DMS153 treated with DMSO at 0.1 percent for 48 hours (cell line): ENCODE results near the gene RGMB.

Source experiments
- DNase-seq: peaks from one replicate; lab custom pipeline; 2025; ENCODE audit not compliant: unreplicated experiment; lab: John Stamatoyannopoulos, UW

RGMB gene

GRCh38 chr5:98816582-98817222 is 43.2 kb downstream of the RGMB start:
- no peak for DNase-seq

DNA sequence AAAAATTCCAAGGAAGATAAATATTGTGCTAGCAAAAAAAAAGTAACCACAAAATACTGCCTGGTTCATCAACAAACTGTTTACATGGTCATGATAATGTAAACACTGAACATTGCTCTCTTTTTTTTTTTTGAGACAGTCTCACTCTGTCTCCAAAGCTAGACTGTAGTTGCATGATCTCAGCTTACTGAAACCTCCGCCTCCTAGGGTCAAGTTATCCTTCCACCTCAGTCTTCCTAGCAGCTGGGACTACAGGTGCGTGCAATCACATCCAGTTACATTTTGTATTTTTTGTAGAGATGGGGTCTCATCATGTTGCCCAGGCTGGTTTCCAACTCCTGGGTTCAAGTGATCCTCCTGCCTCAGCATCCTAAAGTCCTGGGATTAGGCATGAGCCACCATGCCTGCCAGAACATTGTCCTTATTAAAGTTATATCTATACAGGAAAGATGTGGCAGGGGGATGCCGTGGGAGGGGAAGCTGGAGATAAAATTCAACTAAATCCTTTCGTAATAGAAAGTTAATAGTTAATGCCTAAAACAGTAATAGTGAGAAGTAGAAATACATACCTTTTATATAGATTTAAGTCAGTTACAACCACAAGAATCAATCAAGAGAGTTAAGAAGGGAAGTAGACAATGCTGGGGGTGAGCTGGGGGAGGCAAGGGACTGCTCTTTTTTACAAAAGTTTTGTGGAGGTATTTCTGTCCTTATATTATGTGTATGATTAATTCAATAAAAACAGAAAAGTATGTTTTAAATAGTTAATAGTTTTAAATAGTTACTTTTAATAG is 52.3 kb downstream of the RGMB start:
- DNase-seq, result no peak

DNA sequence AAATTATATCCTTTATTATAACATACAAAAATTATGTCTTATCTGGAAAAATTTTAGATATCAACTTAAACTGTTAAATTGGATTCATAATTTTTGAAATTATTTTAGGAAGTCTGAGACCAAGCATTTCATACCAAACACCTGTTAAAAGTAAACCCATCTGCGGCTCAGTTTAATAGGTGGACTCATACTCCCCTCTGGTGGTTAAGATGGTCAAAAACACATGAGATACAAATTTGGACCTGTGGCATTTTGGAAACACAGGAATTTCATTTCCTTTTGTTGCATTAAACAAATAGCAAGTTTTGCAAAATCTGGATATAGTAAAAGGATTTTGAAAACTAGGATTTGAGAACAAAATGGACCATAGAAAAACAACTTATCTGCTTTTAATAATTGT is 53.7 kb downstream of the RGMB start:
- DNase-seq, result no peak

GRCh38 chr5:98827588-98828284 is 54.3 kb downstream of the RGMB start:
- DNase-seq, result no peak

DNA sequence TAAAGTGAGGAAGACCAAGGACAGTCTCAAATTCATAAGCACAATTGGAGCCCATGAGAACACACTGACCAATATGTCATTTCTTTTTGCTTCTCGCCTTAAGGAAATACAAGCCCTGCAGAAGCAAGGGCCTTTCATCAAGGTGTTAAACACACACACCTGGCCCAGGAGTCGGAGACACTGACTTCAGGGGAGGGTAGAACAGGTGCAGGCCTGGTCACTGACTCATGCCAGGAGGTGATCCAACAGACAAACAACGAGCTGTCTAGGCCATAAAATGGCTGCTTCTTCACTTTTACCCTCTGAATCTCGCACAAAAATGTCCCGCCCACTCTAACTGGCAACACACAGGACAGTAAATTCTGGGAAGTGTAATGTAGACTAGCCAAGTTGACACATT is 62.7 kb downstream of the RGMB start:
- DNase-seq, result no peak

DNA sequence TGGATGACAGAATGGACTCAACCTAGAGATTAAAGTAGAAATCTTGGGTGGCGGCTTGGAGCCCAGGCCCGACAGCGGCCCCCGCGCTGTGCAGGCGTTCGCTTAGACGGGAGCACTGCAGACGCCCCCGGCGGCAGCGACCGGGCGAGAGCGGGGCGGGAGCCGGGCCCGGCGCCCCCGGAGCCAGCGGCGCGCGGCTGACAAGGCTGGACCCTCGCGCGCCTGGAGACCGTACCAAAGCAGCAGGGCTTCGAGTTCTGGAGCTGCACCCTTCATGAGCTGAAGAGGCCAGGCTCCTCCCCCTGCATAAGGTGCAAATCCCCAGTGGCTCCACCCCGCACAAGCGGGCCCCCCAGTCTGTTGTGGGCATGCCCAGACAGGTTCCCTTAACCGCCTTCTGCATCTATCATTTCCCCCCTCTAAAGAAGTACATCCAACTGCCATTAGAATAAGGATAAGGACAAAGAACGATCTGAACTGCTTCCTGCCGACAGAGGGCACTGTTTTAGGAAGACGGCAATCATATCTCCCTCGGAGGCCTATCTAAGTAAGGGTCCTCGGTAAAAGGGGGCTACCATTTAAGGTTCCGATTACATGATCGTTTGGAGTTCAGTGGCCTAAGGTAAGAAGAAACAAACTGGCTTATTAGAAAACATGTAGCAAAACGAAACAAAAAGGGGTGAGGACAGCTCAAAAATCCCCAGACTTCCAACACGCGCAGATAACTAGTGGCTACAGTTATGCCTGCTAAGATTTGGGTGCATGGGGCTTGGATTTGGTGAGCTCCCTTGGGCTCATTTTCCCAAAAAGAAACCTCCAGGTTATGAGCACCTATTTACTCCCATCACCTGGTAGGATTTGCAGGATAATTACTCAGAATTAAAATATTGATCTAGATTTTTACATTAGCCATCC is 66.3 kb downstream of the RGMB start:
- DNase-seq, result no peak

- DNase-seq, result no peak
Measured at GRCh38 chr5:98840946-98841345, 67.5 kb downstream of the RGMB start.

GRCh38 chr5:98843481-98843880 is 70.0 kb downstream of the RGMB start:
- DNase-seq, result no peak

- no peak for DNase-seq
Measured at GRCh38 chr5:98844865-98845264, 71.4 kb downstream of the RGMB start.

DNA sequence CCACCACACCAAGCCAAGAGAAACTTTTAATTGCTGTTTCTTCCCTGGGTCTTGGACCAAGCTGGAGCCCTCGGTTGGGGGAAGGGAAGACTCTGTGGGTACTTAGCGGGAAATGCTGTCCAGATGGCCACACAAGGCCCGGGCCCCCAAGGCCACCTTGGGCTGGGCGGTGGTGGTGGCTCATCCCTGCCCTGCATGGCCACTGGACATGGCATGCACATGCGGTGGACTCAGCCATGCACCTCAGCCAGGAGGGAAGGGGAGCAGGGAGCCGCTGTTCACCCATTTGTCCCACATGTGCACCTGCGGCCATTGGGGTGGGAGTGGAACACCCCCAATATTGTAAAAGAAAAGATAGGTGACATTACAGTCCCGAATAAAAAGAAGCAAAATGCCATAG is 72.4 kb downstream of the RGMB start:
- DNase-seq, result no peak
